SK-N-MC (cell line): ENCODE data around the gene SCYGR5.

Experiments
- EZH2 ChIP-seq: fragments of 200-600 bp; sonication (generic); IDR thresholded peaks from one replicate; pipeline ENCODE4 v1.6.1; 2017; ENCODE audit warnings: antibody characterized with exemption
- FOXP2 ChIP-seq: optimal IDR thresholded peaks from 2 replicates; pipeline ENCODE3; 2011; ENCODE audit warnings: mild to moderate bottlenecking, moderate library complexity; ENCODE audit not compliant: insufficient read depth; ENCODE audit errors: extremely low read length, control extremely low read depth
- POLR2AphosphoS5 ChIP-seq: IDR thresholded peaks from 2 replicates; pipeline ENCODE4 v1.6.1; 2012; ENCODE audit warnings: mild to moderate bottlenecking, low read depth, low read length, borderline replicate concordance

DNA sequence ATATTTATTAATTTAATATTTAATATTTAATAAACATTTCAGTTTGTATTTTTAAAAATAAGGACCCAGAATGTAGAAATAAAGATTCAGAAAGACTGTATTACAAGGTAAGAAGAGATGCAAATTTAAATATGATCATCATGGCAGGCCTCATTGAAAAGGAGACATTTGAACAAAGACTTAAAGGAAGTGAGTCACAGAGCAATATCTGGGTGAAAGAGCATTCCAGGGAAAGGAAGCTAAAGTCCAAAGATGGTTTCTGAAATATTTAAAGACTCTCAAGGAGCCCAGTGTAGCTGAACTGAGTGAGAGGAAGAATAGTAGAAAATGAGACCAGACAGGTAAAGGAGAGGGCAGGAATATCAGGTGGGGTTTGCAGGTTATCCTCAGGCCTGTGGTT is 43.4 kb upstream of the SCYGR5 start:
- TF ChIP-seq EZH2: no peak
- TF ChIP-seq POLR2AphosphoS5: no peak
- no peak for TF ChIP-seq FOXP2
